Activated CD4-positive, alpha-beta T cell treated with anti-CD3 and anti-CD28 coated beads for 36 hours (primary cell): ENCODE measurements around the gene GALNTL6. TPM values are rescaled to one million over a fixed set of nuclear protein-coding genes. Genes with fewer than 3 reads are reported as not detected.

Experiments
- ATAC-seq: fragments of 200-7000 bp; cut with Tn5 transposase; one replicate; pipeline ENCODE4 v1.10.0; 2021; ENCODE audit warnings: mild to moderate bottlenecking, moderate library complexity
- CTCF ChIA-PET: fragments of 350-600 bp; sonication (Branson Sonifier 250); formaldehyde crosslinking; loops from one replicate; lab custom pipeline; 2021; ENCODE audit warnings: antibody characterized with exemption; lab: Charles Lee
- POLR2A ChIA-PET: fragments of 350-600 bp; sonication (Branson Sonifier 250); formaldehyde crosslinking; loops from one replicate; lab custom pipeline; 2021; ENCODE audit warnings: antibody characterized with exemption, inconsistent platforms; lab: Charles Lee
- DNase-seq: peaks from one replicate; pipeline ENCODE4 v3.0.0-alpha.2; 2020
- H3K27ac Mint-ChIP-seq: one replicate; pipeline ENCODE4 v1.8.0; 2021; ENCODE audit warnings: mixed read lengths
- H3K27me3 Mint-ChIP-seq: one replicate; pipeline ENCODE4 v1.8.0; 2021; ENCODE audit warnings: mixed read lengths
- H3K36me3 Mint-ChIP-seq: one replicate; pipeline ENCODE4 v1.8.0; 2021; ENCODE audit warnings: low read depth, mixed read lengths
- H3K4me1 Mint-ChIP-seq: one replicate; pipeline ENCODE4 v1.8.0; 2021; ENCODE audit warnings: mixed read lengths
- H3K4me3 Mint-ChIP-seq: one replicate; pipeline ENCODE4 v1.8.0; 2021; ENCODE audit warnings: mild to moderate bottlenecking, moderate library complexity, mixed read lengths
- H3K9me3 Mint-ChIP-seq: one replicate; pipeline ENCODE4 v1.8.0; 2021; ENCODE audit warnings: low read depth, mixed read lengths
- intact Hi-C, 2 experiments: fragments of 100-400 bp; cut with DNase I in 1 of 2; cut with micrococcal nuclease in 1 of 2; formaldehyde crosslinking; loops; one replicate each; pipeline versions ENCODE4 v1.14.2 to v1.15.1; 2022 to 2024; cut with DNase I, micrococcal nuclease
- total RNA-seq, 2 experiments: library from RNA; stranded (reverse); gene quantifications; one replicate each; pipeline ENCODE4 v1.2.3, GENCODE V29; 2021

GALNTL6 gene
- not detected for total RNA-seq

- peaks cover 21% of the 10 kb centered on the region for H3K27me3 Mint-ChIP-seq
- H3K27ac Mint-ChIP-seq: no peak within 1 kb of the TSS
- ChIA-PET CTCF (no interaction called here), POLR2A (no interaction called here)
- DNase-seq: peak; percentile 5
- no peaks in the 10 kb centered on the region for H3K9me3 Mint-ChIP-seq
- H3K4me3 Mint-ChIP-seq: no peak within 1 kb of the TSS
- intact Hi-C loops: no loop called here
- no peak for ATAC-seq
- H3K4me1 Mint-ChIP-seq: peaks cover 3% of the 10 kb centered on the region
- H3K36me3 Mint-ChIP-seq: no peaks in the 10 kb centered on the region
Measured at GRCh38 chr4:171812665-171813525, at the start of gene GALNTL6. TSS of gene GALNTL6 (plus strand) at chr4:171813404.

- ChIA-PET POLR2A (no interaction called here), CTCF (no interaction called here)
- no peak for DNase-seq
- intact Hi-C loops: no loop called here
- Mint-ChIP-seq H3K27me3 (no peaks in the 10 kb centered on the region), H3K4me3 (no peak overlapping the region), H3K27ac (no peak overlapping the region), H3K4me1 (no peaks in the 10 kb centered on the region), H3K36me3 (no peaks in the 10 kb centered on the region), H3K9me3 (peaks cover 10% of the 10 kb centered on the region)
- no peak for ATAC-seq
Measured at GRCh38 chr4:171765514-171765913, 47.7 kb upstream of the GALNTL6 start.

GRCh38 chr4:171774642-171775190, 38.5 kb upstream of the GALNTL6 start:
- H3K27ac Mint-ChIP-seq: no peak overlapping the region
- H3K9me3 Mint-ChIP-seq: peaks cover 5% of the 10 kb centered on the region
- CTCF ChIA-PET: interaction anchor here (0.6 kb wide), 1 partner anchor 299 kb away, joined by 3 read pairs; no protein-coding TSS in a partner anchor
- POLR2A ChIA-PET: no interaction called here
- H3K4me3 Mint-ChIP-seq: no peak overlapping the region
- H3K36me3 Mint-ChIP-seq: no peaks in the 10 kb centered on the region
- no peaks in the 10 kb centered on the region for H3K4me1 Mint-ChIP-seq
- DNase-seq (no peak), ATAC-seq (no peak)
- intact Hi-C loops: no loop called here
- no peaks in the 10 kb centered on the region for H3K27me3 Mint-ChIP-seq

- Mint-ChIP-seq H3K4me3 (no peak overlapping the region), H3K36me3 (no peaks in the 10 kb centered on the region), H3K27me3 (no peaks in the 10 kb centered on the region), H3K27ac (no peak overlapping the region), H3K9me3 (peaks cover 18% of the 10 kb centered on the region), H3K4me1 (no peaks in the 10 kb centered on the region)
- ChIA-PET POLR2A (no interaction called here), CTCF (no interaction called here)
- intact Hi-C loops: no loop called here
- DNase-seq (no peak), ATAC-seq (no peak)
Measured at GRCh38 chr4:171779301-171779700, 33.9 kb upstream of the GALNTL6 start.

GRCh38 chr4:171785388-171785787, 27.8 kb upstream of the GALNTL6 start:
- ChIA-PET CTCF (no interaction called here), POLR2A (no interaction called here)
- H3K36me3 Mint-ChIP-seq: no peaks in the 10 kb centered on the region
- ATAC-seq: no peak
- no peaks in the 10 kb centered on the region for H3K4me1 Mint-ChIP-seq
- H3K9me3 Mint-ChIP-seq: peaks cover 18% of the 10 kb centered on the region
- intact Hi-C loops: no loop called here
- no peak overlapping the region for H3K27ac Mint-ChIP-seq
- no peak for DNase-seq
- H3K27me3 Mint-ChIP-seq: no peaks in the 10 kb centered on the region
- no peak overlapping the region for H3K4me3 Mint-ChIP-seq

GRCh38 chr4:171793723-171794122, 19.5 kb upstream of the GALNTL6 start:
- Mint-ChIP-seq H3K36me3 (no peaks in the 10 kb centered on the region), H3K4me1 (no peaks in the 10 kb centered on the region), H3K27ac (no peak overlapping the region), H3K9me3 (peaks cover 6% of the 10 kb centered on the region), H3K27me3 (no peaks in the 10 kb centered on the region), H3K4me3 (no peak overlapping the region)
- DNase-seq (no peak), ATAC-seq (no peak)
- intact Hi-C loops: no loop called here
- ChIA-PET CTCF (no interaction called here), POLR2A (no interaction called here)

- no peak for ATAC-seq
- H3K9me3 Mint-ChIP-seq: peaks cover 6% of the 10 kb centered on the region
- POLR2A ChIA-PET: no interaction called here
- no peak for DNase-seq
- CTCF ChIA-PET: no interaction called here
- H3K4me1 Mint-ChIP-seq: no peaks in the 10 kb centered on the region
- H3K27ac Mint-ChIP-seq: no peak overlapping the region
- H3K4me3 Mint-ChIP-seq: no peak overlapping the region
- H3K27me3 Mint-ChIP-seq: no peaks in the 10 kb centered on the region
- intact Hi-C loops: no loop called here
- H3K36me3 Mint-ChIP-seq: no peaks in the 10 kb centered on the region
Measured at GRCh38 chr4:171794528-171794927, 18.7 kb upstream of the GALNTL6 start.

- ATAC-seq: no peak
- ChIA-PET POLR2A (no interaction called here), CTCF (no interaction called here)
- H3K4me1 Mint-ChIP-seq: peaks cover 3% of the 10 kb centered on the region
- no peak overlapping the region for H3K27ac Mint-ChIP-seq
- H3K4me3 Mint-ChIP-seq: no peak overlapping the region
- H3K36me3 Mint-ChIP-seq: no peaks in the 10 kb centered on the region
- DNase-seq: no peak
- no peaks in the 10 kb centered on the region for H3K9me3 Mint-ChIP-seq
- H3K27me3 Mint-ChIP-seq: peaks cover 17% of the 10 kb centered on the region
- intact Hi-C loops: no loop called here
Measured at GRCh38 chr4:171809854-171810253, 3.4 kb upstream of the GALNTL6 start.

GRCh38 chr4:171812333-171812664, 905 bp upstream of the GALNTL6 start:
- Mint-ChIP-seq H3K4me1 (peaks cover 3% of the 10 kb centered on the region), H3K4me3 (no peak overlapping the region), H3K27ac (no peak overlapping the region), H3K9me3 (no peaks in the 10 kb centered on the region), H3K36me3 (no peaks in the 10 kb centered on the region), H3K27me3 (peaks cover 21% of the 10 kb centered on the region)
- CTCF ChIA-PET: no interaction called here
- intact Hi-C loops: no loop called here
- DNase-seq: no peak
- POLR2A ChIA-PET: no interaction called here
- no peak for ATAC-seq

GRCh38 chr4:171813526-171814250, 484 bp downstream of the GALNTL6 start:
- no peak overlapping the region for H3K27ac Mint-ChIP-seq
- ChIA-PET POLR2A (no interaction called here), CTCF (no interaction called here)
- no peak overlapping the region for H3K4me3 Mint-ChIP-seq
- H3K36me3 Mint-ChIP-seq: no peaks in the 10 kb centered on the region
- H3K4me1 Mint-ChIP-seq: peaks cover 3% of the 10 kb centered on the region
- ATAC-seq (no peak), DNase-seq (no peak)
- intact Hi-C loops: no loop called here
- H3K27me3 Mint-ChIP-seq: peaks cover 21% of the 10 kb centered on the region
- no peaks in the 10 kb centered on the region for H3K9me3 Mint-ChIP-seq

GRCh38 chr4:171814545-171814944, 1.3 kb downstream of the GALNTL6 start:
- no peak overlapping the region for H3K27ac Mint-ChIP-seq
- ChIA-PET POLR2A (no interaction called here), CTCF (no interaction called here)
- intact Hi-C loops: no loop called here
- no peak for DNase-seq
- H3K27me3 Mint-ChIP-seq: peaks cover 21% of the 10 kb centered on the region
- no peaks in the 10 kb centered on the region for H3K36me3 Mint-ChIP-seq
- ATAC-seq: no peak
- H3K4me3 Mint-ChIP-seq: no peak overlapping the region
- peaks cover 3% of the 10 kb centered on the region for H3K4me1 Mint-ChIP-seq
- H3K9me3 Mint-ChIP-seq: no peaks in the 10 kb centered on the region

- Mint-ChIP-seq H3K27me3 (peaks cover 20% of the 10 kb centered on the region), H3K36me3 (no peaks in the 10 kb centered on the region), H3K27ac (no peak overlapping the region), H3K9me3 (no peaks in the 10 kb centered on the region), H3K4me3 (no peak overlapping the region), H3K4me1 (peaks cover 3% of the 10 kb centered on the region)
- ChIA-PET CTCF (no interaction called here), POLR2A (no interaction called here)
- DNase-seq: no peak
- intact Hi-C loops: no loop called here
- ATAC-seq: no peak
Measured at GRCh38 chr4:171817026-171817425, 3.8 kb downstream of the GALNTL6 start.
